TTC549 (cell line): ENCODE results near the gene CEMP1.

Source experiments
- FAIRE-seq: peaks from 2 replicates; lab custom pipeline; 2012; peaks lifted over from hg19 to GRCh38; lab: Jason Lieb, UNC

CEMP1 gene

DNA sequence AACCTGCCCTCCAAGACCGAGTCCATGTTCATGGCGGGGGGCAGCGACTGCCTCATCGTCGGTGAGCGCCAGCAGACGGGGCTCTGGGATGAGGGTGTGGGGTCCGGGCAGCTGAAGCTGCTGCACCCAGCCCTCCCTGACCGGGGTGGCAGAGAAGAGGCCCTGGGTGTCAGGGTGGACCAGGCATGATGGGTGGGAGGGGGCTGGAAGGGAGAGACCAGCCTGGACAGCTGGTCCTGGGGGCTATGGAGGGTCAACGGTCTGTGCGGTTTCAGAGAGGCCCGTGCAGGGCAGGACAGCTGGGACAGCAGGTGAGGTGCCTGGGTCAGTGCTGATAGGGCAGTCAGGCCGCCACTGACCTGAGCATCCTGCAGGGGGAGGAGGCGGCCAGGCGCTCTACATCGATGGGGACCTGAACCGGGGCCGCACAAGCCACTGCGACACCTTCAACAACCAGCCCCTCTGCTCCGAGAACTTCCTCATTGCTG lies 30.7 kb downstream of the CEMP1 start:
- no peak for FAIRE-seq

DNA sequence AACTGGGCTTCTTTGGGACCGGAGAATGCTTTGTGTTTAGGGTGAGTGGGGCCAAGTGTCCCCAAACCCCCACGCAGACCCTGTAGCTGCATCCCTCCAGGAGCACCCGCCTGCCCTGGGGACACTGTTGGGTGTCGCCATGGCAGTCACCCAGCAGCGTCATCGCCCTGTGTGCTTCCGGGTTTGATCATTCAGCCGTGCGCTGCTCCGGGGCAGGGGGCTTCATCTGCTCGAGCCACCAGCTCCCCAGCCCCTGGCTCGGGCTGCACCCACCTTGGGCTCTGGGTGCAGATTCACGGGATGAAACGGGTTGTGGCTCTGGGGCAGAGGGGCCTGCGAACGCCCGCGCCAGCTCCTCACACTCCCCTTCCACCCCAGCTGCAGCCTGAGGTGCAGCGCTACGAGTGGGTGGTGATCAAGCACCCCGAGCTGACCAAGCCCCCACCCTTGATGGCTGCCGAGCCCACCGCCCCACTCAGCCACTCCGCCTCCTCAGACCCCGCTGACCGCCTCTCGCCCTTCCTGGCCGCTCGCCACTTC lies 31.2 kb downstream of the CEMP1 start:
- no peak for FAIRE-seq

DNA sequence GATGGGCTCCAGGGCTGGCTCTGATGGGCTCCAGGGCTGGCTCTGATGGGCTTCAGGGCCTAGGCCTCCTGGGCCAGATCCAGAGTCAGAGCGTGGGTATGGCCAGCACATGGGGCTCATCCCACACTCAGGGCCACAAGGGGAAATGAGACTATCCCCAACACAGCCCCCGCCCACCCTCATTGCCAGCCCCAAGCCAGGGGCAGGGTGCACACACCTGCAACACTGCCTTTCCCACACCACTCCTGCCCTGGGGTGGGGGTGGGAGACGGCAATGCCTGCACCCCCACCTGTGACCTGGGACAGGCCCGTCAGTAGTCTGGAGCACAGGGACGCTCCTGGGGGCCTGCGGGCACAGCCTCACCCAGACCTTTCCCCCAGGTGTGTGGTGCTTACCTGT lies 31.8 kb downstream of the CEMP1 start:
- FAIRE-seq = no peak

DNA sequence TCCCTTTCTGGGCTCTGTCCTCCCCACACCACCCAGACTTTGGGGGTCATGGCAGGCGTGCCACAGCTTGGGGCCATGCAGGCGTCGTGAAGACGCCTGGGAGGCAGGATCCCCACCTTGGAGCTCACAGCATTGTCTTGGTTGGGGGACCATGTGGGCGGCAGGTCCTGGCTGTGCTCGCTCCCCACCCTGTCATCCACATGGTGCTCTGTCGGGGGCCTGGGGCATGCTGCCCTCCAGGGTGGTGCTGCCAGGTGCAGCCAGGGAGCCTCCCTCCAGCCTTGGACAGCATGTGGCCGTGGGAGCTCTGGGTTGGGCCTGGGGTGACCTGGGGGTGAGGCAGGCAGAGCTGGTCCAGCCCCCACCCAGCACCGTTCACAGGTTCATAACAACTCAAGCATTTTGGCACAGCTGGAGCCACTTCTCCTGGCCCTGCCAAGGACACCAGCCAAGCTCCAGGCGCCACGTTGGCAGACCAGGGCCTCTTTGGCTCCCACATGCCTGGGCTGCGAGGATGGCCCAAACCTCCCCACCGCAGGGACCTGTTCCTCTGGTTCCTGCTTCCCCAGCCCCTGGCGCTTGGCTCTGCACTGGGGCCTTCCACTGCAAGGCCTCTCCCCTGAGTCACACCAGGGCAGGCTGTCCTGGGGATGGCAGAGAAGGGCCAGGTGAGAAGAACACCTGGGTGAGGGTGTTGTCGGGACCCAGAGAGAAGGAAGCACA lies 32.5 kb downstream of the CEMP1 start:
- FAIRE-seq = no peak

- no peak for FAIRE-seq
Observed at GRCh38 chr16:2497695-2498484, 33.3 kb downstream of the CEMP1 start.

GRCh38 chr16:2497116-2497630 lies 34.0 kb downstream of the CEMP1 start:
- FAIRE-seq = no peak

DNA sequence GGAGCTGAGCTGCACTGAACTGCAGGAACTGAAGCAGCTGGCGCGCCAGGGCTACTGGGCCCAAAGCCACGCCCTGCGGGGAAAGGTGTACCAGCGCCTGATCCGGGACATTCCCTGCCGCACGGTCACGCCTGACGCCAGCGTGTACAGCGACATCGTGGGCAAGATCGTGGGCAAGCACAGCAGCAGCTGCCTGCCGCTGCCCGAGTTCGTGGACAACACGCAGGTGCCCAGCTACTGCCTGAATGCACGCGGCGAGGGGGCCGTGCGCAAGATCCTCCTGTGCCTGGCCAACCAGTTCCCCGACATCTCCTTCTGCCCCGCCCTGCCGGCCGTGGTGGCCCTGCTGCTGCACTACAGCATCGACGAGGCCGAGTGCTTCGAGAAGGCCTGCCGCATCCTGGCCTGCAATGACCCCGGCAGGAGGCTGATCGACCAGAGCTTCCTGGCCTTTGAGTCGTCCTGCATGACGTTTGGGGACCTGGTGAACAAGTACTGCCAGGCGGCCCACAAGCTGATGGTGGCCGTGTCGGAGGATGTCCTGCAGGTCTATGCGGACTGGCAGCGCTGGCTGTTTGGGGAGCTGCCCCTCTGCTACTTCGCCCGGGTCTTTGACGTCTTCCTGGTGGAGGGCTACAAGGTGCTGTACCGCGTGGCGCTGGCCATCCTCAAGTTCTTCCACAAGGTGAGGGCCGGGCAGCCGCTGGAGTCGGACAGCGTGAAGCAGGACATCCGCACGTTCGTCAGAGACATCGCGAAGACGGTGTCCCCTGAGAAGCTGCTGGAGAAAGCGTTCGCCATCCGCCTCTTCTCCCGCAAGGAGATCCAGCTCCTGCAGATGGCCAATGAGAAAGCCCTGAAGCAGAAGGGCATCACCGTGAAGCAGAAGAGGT lies 34.7 kb downstream of the CEMP1 start:
- FAIRE-seq = no peak

DNA sequence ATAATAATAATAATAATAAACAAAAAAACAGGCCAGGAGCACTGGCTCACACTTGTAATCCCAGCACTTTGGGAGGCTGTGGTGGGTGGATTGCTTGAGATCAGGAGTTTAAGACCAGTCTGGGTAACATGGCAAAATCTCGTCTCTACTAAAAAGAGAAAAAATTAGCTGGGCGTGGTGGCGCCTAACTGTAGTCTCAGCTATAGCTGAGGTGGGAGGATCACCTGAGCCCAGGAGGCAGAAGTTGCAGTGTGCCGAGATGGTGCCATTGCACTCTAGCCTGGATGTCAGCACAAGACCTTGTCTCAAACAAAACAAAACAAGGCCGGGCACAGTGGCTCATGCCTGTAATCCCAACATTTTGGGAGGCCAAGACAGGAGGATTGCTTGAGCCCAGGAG lies 36.2 kb downstream of the CEMP1 start:
- no peak for FAIRE-seq

GRCh38 chr16:2494616-2495015 lies 36.6 kb downstream of the CEMP1 start:
- no peak for FAIRE-seq

DNA sequence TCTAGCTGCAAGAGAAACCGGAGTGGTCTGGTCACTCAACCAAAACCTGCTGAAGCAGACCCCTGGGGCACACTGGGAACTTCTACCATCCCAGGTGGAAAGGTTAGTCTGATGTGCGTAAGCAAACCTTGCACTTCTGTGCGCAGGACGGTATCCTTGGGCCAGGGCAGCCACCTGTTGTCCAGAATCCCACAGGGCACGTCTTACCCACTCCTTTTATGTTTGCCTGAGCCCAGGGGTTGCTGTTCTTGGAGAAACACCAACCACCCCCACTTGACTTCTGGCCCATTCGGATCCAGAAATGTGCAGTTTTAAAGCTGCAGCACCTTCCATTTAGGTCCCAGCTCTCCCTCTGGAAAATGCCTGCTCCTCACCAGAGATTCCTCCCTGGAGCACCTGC lies 37.6 kb downstream of the CEMP1 start:
- FAIRE-seq = no peak

- FAIRE-seq = no peak
Observed at GRCh38 chr16:2492292-2492691, 38.9 kb downstream of the CEMP1 start.

DNA sequence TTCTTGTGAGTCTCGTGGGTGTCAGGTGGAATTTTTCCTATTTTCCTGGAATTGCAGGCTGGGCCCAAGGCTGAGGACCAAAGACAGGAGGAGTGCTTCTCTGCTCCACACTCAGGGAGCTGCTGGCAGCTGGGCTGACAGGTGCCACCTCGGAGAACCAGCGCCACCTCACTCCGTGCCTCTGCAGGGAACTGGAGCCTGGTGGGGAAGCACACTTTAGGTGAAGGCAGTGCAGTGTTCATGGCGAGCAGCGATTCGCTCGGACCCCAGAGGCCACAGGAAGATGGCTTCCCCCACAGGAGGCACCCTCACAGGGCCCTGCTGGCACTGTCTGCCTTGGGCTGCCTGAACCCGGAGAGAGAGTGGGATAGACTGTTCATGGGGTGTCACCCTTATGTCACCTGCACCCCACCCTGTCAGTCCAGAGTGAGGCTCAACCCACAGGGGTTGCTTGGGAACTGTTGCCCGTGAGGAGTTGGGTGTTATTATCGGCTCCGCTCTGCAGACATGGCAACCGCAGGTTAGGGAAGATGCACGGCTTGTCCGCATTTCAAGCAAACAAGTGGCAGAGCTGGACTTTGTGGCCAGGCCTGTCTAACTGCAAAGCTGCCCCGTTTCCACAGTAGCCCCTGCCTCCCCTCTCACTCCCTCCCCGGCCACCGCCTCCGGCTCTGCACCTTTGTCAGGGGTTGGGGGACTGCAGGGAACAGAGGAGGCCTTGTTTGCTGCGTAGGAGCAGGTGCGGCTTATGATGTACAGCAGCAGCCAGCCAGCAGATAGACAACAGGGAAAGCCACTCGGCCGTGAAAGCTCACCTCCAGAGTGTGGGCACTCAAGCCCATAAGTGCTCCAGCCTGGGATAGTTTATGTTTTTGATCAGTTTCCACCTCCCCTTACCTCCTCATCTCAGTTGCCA lies 40.8 kb downstream of the CEMP1 start:
- FAIRE-seq = no peak

DNA sequence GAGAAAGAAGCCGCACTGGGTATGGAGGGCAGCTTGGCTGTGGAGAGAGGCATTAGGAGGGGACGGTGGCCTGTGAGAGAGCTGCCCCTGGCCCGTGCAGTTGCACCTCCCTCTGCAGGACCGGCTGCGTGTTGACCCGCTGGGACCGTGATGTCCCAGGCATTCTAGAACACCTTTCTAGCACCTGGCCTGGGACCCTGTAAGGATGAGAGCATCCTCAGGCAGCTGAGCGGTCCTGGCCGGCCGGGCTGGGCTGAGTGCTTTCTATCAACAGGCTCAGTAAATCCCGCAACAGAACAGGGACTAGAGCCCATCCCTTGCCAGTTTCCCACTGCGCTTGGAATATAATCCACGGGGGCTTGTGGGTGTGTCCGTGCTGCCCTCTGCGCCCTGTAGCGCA lies 41.6 kb downstream of the CEMP1 start:
- no peak for FAIRE-seq

- FAIRE-seq = no peak
Observed at GRCh38 chr16:2487903-2488531, 43.2 kb downstream of the CEMP1 start.

DNA sequence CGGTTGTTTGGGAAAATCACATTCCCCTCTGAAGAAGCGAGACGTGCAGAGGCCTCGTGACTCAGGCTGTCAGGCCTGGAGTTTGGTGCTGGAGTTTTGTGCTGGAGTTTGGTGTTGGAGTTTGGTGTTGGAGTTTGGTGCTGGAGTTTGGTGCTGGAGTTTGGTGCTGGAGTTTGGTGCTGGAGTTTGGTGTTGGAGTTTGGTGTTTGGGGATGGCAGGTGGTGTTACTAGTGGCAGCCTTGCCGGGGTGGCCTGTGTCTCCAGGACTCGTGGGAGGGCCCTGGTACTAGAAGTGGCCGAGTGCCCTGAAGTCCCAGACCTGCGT lies 43.7 kb downstream of the CEMP1 start:
- no peak for FAIRE-seq

DNA sequence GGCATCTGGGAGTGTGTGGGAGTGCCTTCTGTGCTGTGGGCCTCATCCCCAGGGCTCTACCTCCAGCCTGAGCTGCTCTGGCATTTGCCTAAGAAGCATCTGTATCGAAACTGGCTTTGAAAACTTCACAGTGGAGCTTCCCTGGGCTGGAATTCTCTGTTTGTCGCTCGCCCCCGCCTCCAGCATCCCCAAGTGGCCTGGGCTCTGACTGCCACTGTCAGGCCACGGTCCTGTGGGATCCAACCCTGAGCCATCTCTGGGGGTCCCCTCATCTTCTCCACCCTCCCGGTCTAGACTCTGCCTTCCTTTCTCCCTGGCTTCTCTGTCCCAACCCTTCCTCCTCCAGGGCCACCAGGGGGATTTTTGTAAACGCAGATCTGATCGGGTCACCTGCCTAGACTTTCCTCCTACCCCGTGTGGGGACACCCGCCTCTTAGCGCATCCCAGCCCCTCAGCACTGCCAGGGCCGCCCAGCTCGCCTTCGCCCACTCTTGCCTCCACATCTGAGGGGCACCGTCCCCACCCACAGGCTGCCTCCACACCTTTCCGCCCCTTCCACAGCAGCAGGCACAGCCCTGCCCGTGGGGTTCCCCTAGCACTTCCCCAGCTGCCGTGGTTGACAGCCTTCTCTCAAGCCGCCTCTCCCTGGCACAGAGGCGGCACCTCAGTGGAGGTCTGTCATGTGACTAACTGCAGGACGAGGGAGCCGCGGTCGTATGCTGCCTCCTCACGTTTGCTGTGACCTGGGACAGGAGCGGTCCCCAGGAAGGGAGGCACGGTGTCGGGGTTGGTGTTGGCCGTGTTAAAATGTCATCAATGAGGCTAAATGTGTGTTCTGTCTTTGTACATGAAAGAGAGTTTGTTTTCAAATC lies 44.3 kb downstream of the CEMP1 start:
- FAIRE-seq = no peak

GRCh38 chr16:2485811-2486507 lies 45.2 kb downstream of the CEMP1 start:
- FAIRE-seq = no peak

- no peak for FAIRE-seq
Observed at GRCh38 chr16:2484898-2485508, 46.2 kb downstream of the CEMP1 start.
